Astrocyte (in vitro differentiated cells and primary cell): Measurements from ENCODE around the gene ESRRB. TPM values are rescaled to one million over a fixed set of nuclear protein-coding genes. Genes with fewer than 3 reads are reported as not detected.

Experiments
- DNase-seq: peaks from one replicate; pipeline ENCODE4 v3.0.0-alpha.2; 2010; ENCODE audit warnings: low read depth
- FAIRE-seq: peaks from 2 replicates; lab custom pipeline; 2011; peaks lifted over from hg19 to GRCh38; lab: Jason Lieb, UNC
- H2AFZ ChIP-seq: 2 replicates; pipeline ENCODE4 v1.6.0; 2012; ENCODE audit warnings: low read depth, low read length, inconsistent platforms
- H3K27ac ChIP-seq: 2 replicates; pipeline ENCODE4 v1.5.1; 2011; ENCODE audit warnings: low read depth, low read length, inconsistent platforms
- H3K27me3 ChIP-seq: 2 replicates; pipeline ENCODE4 v1.6.0; 2011; ENCODE audit warnings: low read length, inconsistent platforms; ENCODE audit not compliant: insufficient read depth
- H3K36me3 ChIP-seq: 2 replicates; pipeline ENCODE4 v1.5.1; 2011; ENCODE audit warnings: low read length, inconsistent platforms; ENCODE audit not compliant: insufficient read depth
- H3K4me1 ChIP-seq: 2 replicates; pipeline ENCODE4 v1.5.1; 2011; ENCODE audit warnings: low read length, inconsistent platforms; ENCODE audit not compliant: insufficient read depth
- H3K4me2 ChIP-seq: 2 replicates; pipeline ENCODE4 v1.6.0; 2012; ENCODE audit warnings: low read length, inconsistent platforms
- H3K4me3 ChIP-seq: 2 replicates; pipeline ENCODE4 v1.5.1; 2011; ENCODE audit warnings: low read depth, mild to moderate bottlenecking, low read length, inconsistent platforms; ENCODE audit not compliant: insufficient read depth
- H3K79me2 ChIP-seq: 2 replicates; pipeline ENCODE4 v1.6.0; 2012; ENCODE audit warnings: mild to moderate bottlenecking, low read length, inconsistent platforms; ENCODE audit not compliant: insufficient read depth
- H3K9ac ChIP-seq: 2 replicates; pipeline ENCODE4 v1.6.0; 2012; ENCODE audit warnings: mild to moderate bottlenecking, low read length, inconsistent platforms
- H3K9me3 ChIP-seq: 2 replicates; pipeline ENCODE4 v1.5.1; 2012; ENCODE audit warnings: low read depth, mild to moderate bottlenecking, low read length, inconsistent platforms; ENCODE audit not compliant: insufficient read depth
- H4K20me1 ChIP-seq: 2 replicates; pipeline ENCODE4 v1.6.0; 2012; ENCODE audit warnings: low read length, inconsistent platforms; ENCODE audit not compliant: insufficient read depth
- H3K27ac Mint-ChIP-seq: one replicate; pipeline ENCODE4 v1.8.0; 2021; ENCODE audit warnings: mild to moderate bottlenecking, mixed read lengths; ENCODE audit not compliant: unreplicated experiment
- H3K27me3 Mint-ChIP-seq: one replicate; pipeline ENCODE4 v1.8.0; 2021; ENCODE audit warnings: low read depth, mixed read lengths; ENCODE audit not compliant: unreplicated experiment
- H3K36me3 Mint-ChIP-seq: one replicate; pipeline ENCODE4 v1.8.0; 2021; ENCODE audit warnings: low read depth, mixed read lengths; ENCODE audit not compliant: unreplicated experiment
- H3K4me1 Mint-ChIP-seq: one replicate; pipeline ENCODE4 v1.8.0; 2021; ENCODE audit warnings: low read depth, mixed read lengths; ENCODE audit not compliant: unreplicated experiment
- H3K4me3 Mint-ChIP-seq: one replicate; pipeline ENCODE4 v1.8.0; 2021; ENCODE audit warnings: mild to moderate bottlenecking, moderate library complexity, mixed read lengths; ENCODE audit not compliant: unreplicated experiment
- H3K9me3 Mint-ChIP-seq: one replicate; pipeline ENCODE4 v1.8.0; 2021; ENCODE audit warnings: mild to moderate bottlenecking, mixed read lengths; ENCODE audit not compliant: unreplicated experiment
- EZH2 ChIP-seq: IDR thresholded peaks from 2 replicates; pipeline ENCODE4 v1.6.1; 2012; ENCODE audit warnings: mild to moderate bottlenecking, low read length, inconsistent platforms; ENCODE audit not compliant: insufficient read depth
- total RNA-seq: library from RNA; stranded (reverse); gene quantifications from 2 replicates; pipeline ENCODE4 v1.2.1, GENCODE V29; 2021
- TF ChIP-seq, protein P1 (sequence below): IDR thresholded peaks from 2 replicates; pipeline ENCODE4 v1.5.1; 2011; ENCODE audit warnings: low read depth, mild to moderate bottlenecking, inconsistent platforms, low read length, moderate library complexity; ENCODE audit not compliant: insufficient read depth

Gene ESRRB
- total RNA-seq, 1 donor from 2014 or later = not detected

DNA sequence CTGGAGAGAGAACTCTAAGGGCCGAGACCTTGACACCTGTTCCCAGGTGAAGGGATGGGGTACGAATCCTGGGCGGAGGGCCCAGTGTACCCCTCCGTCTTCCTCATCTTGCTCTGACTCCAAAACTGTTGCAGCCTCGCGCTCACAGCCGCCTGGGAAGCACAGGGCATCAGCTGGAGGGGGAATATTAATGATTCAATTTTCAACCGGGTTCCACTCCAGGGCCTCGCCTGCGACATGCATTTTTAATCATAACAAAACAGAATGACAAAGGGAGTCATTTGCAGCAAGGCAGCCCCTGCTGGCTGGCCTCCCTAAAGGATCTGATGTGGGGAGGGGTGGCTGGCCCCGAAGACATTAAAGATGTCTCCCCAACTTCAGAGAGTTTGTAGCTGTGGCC, 41.6 kb upstream of the ESRRB start:
- H3K27me3 ChIP-seq = peaks cover 11% of the 10 kb centered on the region
- no peaks in the 10 kb centered on the region for H4K20me1 ChIP-seq
- H3K27me3 Mint-ChIP-seq = peaks cover 44% of the 10 kb centered on the region
- no peak overlapping the region for H3K4me2 ChIP-seq
- H3K4me1 Mint-ChIP-seq = no peaks in the 10 kb centered on the region
- H3K9ac ChIP-seq = no peak overlapping the region
- H3K36me3 ChIP-seq = no peaks in the 10 kb centered on the region
- no peaks in the 10 kb centered on the region for H3K36me3 Mint-ChIP-seq
- no peak for FAIRE-seq
- no peak for DNase-seq
- H3K4me3 Mint-ChIP-seq = no peak overlapping the region
- H3K4me3 ChIP-seq = no peak overlapping the region
- no peak overlapping the region for H3K27ac Mint-ChIP-seq
- no peak for TF ChIP-seq EZH2
- TF ChIP-seq, protein P1, sequence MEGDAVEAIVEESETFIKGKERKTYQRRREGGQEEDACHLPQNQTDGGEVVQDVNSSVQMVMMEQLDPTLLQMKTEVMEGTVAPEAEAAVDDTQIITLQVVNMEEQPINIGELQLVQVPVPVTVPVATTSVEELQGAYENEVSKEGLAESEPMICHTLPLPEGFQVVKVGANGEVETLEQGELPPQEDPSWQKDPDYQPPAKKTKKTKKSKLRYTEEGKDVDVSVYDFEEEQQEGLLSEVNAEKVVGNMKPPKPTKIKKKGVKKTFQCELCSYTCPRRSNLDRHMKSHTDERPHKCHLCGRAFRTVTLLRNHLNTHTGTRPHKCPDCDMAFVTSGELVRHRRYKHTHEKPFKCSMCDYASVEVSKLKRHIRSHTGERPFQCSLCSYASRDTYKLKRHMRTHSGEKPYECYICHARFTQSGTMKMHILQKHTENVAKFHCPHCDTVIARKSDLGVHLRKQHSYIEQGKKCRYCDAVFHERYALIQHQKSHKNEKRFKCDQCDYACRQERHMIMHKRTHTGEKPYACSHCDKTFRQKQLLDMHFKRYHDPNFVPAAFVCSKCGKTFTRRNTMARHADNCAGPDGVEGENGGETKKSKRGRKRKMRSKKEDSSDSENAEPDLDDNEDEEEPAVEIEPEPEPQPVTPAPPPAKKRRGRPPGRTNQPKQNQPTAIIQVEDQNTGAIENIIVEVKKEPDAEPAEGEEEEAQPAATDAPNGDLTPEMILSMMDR = no peak
- H3K9me3 Mint-ChIP-seq = peaks cover 2% of the 10 kb centered on the region
- H3K9me3 ChIP-seq = no peaks in the 10 kb centered on the region
- no peak overlapping the region for H2AFZ ChIP-seq
- H3K27ac ChIP-seq = no peak overlapping the region
- H3K4me1 ChIP-seq = no peaks in the 10 kb centered on the region
- H3K79me2 ChIP-seq = no peaks in the 10 kb centered on the region

DNA sequence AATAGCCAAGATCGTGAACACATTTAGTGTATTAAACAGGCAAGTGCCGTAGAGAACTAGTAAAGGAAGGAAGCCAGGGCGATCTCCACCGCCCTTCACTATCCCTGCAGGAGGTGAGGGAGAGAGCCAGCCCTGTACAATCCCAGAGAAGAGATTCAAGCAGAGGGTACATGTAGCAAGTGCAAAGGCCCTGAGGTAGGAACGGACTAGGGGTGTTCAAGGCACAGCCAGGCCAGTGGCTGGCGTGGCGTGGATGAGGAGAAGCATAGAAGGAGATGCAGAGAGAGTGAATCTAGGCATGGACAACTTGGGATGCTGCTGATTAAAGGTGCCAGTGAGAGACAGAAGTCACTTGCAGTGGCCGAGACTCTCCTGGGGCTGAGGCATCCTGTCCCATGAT, 39.1 kb upstream of the ESRRB start:
- H3K27me3 ChIP-seq = no peaks in the 10 kb centered on the region
- no peak for FAIRE-seq
- no peak overlapping the region for H3K27ac Mint-ChIP-seq
- H4K20me1 ChIP-seq = no peaks in the 10 kb centered on the region
- no peak overlapping the region for H3K9ac ChIP-seq
- no peaks in the 10 kb centered on the region for H3K4me1 ChIP-seq
- H3K27me3 Mint-ChIP-seq = peaks cover 45% of the 10 kb centered on the region
- no peaks in the 10 kb centered on the region for H3K4me1 Mint-ChIP-seq
- no peak overlapping the region for H2AFZ ChIP-seq
- TF ChIP-seq EZH2 = no peak
- TF ChIP-seq, protein P1 = no peak
- no peaks in the 10 kb centered on the region for H3K9me3 ChIP-seq
- peaks cover 2% of the 10 kb centered on the region for H3K9me3 Mint-ChIP-seq
- H3K79me2 ChIP-seq = no peaks in the 10 kb centered on the region
- no peaks in the 10 kb centered on the region for H3K36me3 ChIP-seq
- DNase-seq = no peak
- no peak overlapping the region for H3K4me2 ChIP-seq
- H3K27ac ChIP-seq = no peak overlapping the region
- H3K36me3 Mint-ChIP-seq = no peaks in the 10 kb centered on the region
- no peak overlapping the region for H3K4me3 ChIP-seq
- no peak overlapping the region for H3K4me3 Mint-ChIP-seq

DNA sequence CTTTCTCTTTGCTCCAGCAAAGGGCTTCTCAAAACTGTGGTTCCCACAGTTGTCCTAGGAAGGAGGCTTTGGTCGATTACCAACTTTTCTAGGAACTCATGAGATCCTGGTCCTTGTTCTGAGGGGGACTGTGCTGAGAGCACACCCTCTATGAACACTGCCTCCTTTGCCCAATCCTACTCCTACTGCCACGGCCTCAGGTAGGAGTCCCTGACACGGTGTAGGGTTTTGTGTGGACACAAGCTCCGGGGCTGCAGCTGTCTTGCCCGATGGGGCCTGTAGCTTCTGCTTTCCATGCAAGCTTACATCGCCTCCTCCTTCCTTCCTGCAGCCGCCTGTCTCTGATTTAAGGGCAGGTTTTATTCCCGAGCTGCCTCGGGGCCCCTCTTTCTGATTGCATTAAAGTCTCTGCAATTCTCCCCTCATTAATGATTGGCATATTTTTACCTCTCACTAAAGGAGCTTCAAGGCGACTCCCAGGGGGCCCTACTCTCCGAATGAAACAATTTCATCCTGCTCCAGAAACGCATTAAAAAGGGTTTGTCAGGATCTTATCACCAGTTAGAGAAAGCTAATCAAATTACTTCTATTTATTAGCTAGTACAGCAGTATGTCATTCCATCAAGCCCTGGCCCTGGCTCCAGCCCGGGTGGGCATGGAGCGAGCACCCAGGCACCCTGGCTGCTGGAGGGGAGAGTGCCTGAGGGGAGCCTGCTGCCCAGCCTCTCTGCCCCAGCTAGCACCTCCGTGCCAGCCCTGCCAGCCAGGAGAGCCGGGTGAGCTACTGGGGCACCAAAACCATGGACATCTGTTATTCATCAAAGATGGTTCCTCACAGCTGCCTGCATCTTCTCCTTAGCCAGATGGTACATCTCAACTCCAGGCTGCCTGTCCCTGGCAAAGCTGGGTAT, 38.0 kb upstream of the ESRRB start:
- Mint-ChIP-seq H3K4me1 (no peaks in the 10 kb centered on the region), H3K9me3 (peaks cover 7% of the 10 kb centered on the region), H3K27ac (no peak overlapping the region), H3K27me3 (peaks cover 54% of the 10 kb centered on the region), H3K4me3 (no peak overlapping the region), H3K36me3 (no peaks in the 10 kb centered on the region)
- no peak overlapping the region for H3K27ac ChIP-seq
- no peaks in the 10 kb centered on the region for H3K79me2 ChIP-seq
- no peaks in the 10 kb centered on the region for H3K9me3 ChIP-seq
- TF ChIP-seq, protein P1 = no peak
- TF ChIP-seq EZH2 = no peak
- H3K4me1 ChIP-seq = no peaks in the 10 kb centered on the region
- H3K4me3 ChIP-seq = no peak overlapping the region
- H3K27me3 ChIP-seq = no peaks in the 10 kb centered on the region
- no peak overlapping the region for H3K9ac ChIP-seq
- H4K20me1 ChIP-seq = no peaks in the 10 kb centered on the region
- FAIRE-seq (no peak), DNase-seq (no peak)
- H3K36me3 ChIP-seq = no peaks in the 10 kb centered on the region
- no peak overlapping the region for H3K4me2 ChIP-seq
- H2AFZ ChIP-seq = no peak overlapping the region
